BLaER1 (cell line): Measurements from ENCODE around the gene COL8A2.

Experiments
- H3K27ac ChIP-seq: shearing (Covaris generic); formaldehyde crosslinking; 2 replicates; pipeline ENCODE4 v1.8.1; 2022
- H3K27me3 ChIP-seq: shearing (Covaris generic); formaldehyde crosslinking; 2 replicates; pipeline ENCODE4 v1.8.1; 2022
- H3K36me3 ChIP-seq: shearing (Covaris generic); formaldehyde crosslinking; 2 replicates; pipeline ENCODE4 v1.8.1; 2022
- H3K4me1 ChIP-seq: shearing (Covaris generic); formaldehyde crosslinking; 2 replicates; pipeline ENCODE4 v1.8.1; 2022
- H3K4me2 ChIP-seq: shearing (Covaris generic); formaldehyde crosslinking; 2 replicates; pipeline ENCODE4 v1.8.1; 2022
- H3K4me3 ChIP-seq: shearing (Covaris generic); formaldehyde crosslinking; 2 replicates; pipeline ENCODE4 v1.8.1; 2022
- H3K9ac ChIP-seq: shearing (Covaris generic); formaldehyde crosslinking; 2 replicates; pipeline ENCODE4 v1.8.1; 2022
- H3K9me3 ChIP-seq: shearing (Covaris generic); formaldehyde crosslinking; 2 replicates; pipeline ENCODE4 v1.8.1; 2022
- H4K20me1 ChIP-seq: shearing (Covaris generic); formaldehyde crosslinking; 2 replicates; pipeline ENCODE4 v1.8.1; 2022
- Cebpa-rat ChIP-seq: shearing (Covaris generic); IDR thresholded peaks from 2 replicates; pipeline ENCODE4 v1.8.1; 2022

Gene COL8A2

DNA sequence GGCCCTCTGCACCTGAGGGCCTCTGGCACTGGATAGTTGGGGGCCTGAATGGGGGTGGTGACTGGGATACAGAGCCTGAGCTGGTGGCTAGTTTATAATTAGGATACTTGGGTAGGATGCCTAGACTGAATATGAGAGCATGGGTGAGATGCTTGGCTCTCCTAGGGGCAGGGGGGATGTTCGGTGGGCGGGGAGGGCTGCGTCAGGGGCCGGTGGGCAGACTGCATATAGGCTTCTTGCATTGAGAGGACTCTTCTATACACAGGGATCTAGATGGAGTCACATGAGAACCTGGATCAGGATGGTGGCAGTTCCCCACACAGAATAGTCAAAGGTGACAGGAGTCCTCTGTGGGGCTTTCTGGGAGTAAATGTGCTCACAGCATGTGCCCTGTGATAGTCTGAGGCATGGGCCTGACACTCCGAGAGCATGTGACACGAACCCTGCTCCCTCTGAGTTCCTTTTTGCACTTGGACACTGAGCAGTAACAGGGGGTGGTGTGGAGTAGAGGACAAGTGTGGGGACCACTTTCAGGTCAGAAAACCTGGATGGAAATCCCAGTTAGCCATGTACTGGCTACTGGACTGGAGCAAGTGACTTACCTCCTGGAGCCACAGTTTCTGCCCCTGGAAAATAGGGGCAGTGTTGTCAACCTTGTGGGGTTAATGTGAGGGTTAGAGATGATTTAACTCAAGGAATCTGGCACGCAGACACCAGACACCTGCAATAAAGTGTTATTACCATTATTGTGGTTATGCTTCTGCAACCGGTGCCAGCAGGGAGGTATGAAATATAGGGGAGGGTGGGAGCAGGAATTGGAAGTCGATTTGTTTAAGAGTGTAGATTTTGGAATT is 33.2 kb upstream of the COL8A2 start:
- H3K4me2 ChIP-seq, result peak overlapping the region; percentile 99
- no peak for TF ChIP-seq Cebpa-rat
- H3K27ac ChIP-seq, result peak overlapping the region; percentile 99
- H4K20me1 ChIP-seq, result peaks cover 63% of the 10 kb centered on the region
- peaks cover 81% of the 10 kb centered on the region for H3K4me1 ChIP-seq
- no peaks in the 10 kb centered on the region for H3K27me3 ChIP-seq
- H3K36me3 ChIP-seq, result peaks cover 21% of the 10 kb centered on the region; the same call in 1 of the 2 replicates
- peak overlapping the region; percentile 99 for H3K9ac ChIP-seq
- H3K4me3 ChIP-seq, result peak overlapping the region; percentile 100
- no peaks in the 10 kb centered on the region for H3K9me3 ChIP-seq

DNA sequence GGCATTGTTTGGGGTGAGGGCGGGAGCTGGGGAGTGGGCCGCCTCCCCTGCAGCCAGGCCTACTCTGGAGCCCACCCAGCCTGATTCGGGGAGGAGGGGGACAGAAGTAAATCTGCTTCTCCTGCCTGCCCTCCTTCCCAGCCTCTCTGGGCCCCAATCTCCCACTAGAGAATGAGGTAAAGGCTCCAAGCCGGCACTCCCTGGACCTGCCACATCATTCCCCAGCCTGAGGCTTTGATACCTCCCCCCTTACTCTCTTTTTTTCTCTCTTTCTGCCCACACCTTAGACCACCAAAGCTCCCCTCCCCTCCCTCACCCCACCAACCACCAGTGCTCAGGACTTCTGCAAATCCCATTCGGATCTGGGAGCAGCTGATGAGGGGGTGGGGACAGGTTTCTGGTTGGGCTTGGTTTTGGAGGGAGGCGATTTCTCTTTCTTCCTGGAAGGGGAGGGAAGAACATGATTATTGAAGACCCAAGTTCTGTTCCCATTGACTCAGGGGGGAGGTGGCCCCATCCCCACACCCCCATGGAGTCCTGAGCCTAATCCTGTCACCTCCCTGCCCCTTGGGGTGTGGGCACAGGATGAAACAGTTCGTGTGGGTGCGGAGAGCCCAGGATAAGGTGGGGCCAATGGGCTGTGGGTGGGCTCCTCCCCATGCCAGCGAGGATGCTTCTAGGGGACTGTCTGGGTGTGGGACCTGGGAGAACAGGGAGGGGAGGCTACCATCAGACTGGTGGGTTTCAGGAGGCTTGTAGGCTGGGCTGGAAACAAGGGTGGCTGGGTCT is 32.3 kb upstream of the COL8A2 start:
- peaks cover 54% of the 10 kb centered on the region for H4K20me1 ChIP-seq
- H3K27ac ChIP-seq, result peak overlapping the region; percentile 99
- H3K4me3 ChIP-seq, result peak overlapping the region; percentile 100
- H3K27me3 ChIP-seq, result no peaks in the 10 kb centered on the region
- H3K36me3 ChIP-seq, result peaks cover 13% of the 10 kb centered on the region; the same call in 1 of the 2 replicates
- TF ChIP-seq Cebpa-rat, result no peak
- peaks cover 81% of the 10 kb centered on the region for H3K4me1 ChIP-seq
- H3K9me3 ChIP-seq, result no peaks in the 10 kb centered on the region
- H3K9ac ChIP-seq, result peak overlapping the region; percentile 99
- H3K4me2 ChIP-seq, result peak overlapping the region; percentile 99

DNA sequence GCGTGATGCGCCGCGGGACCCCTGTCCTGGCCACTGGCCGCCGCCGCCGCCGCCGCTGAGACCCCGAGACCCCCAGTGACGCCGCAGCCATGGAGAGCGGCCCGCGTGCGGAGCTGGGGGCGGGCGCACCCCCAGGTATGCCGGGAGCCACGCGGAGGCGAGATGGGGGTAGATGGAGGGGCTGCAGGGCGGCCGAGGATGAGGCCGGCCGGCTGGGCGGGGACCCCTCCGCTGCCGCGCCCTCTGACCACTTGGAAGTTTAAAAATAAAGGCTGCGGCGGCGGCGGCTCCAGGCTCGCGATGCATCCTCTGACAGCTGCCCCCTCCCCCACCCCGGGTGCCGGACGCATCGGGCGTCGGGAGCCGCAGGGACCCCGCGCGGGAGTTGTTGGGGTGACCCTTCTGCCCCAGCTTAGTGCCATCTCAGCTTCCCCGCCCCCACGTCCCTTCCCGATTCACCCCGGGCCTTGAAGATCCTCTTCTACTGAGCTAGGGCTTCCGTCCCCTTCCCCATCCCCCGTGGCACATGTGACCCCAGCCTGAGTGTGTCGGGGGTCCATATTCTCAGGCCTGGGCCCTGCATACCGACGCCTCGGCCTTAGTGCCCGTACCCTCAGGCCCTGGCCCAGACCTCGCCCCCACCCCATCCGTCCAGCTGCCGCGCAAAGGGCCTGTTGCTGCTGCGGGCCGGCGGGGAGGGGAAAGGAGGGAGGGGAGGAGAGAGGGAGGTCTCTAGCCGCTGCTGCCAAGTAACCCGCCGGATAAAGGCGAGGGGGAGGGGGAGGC is 31.5 kb upstream of the COL8A2 start:
- Histone ChIP-seq H4K20me1 (peaks cover 46% of the 10 kb centered on the region), H3K9ac (peak overlapping the region; percentile 99), H3K9me3 (no peaks in the 10 kb centered on the region), H3K4me1 (peaks cover 81% of the 10 kb centered on the region), H3K36me3 (peaks cover 11% of the 10 kb centered on the region; the same call in 1 of the 2 replicates), H3K4me3 (peak overlapping the region; percentile 100), H3K27me3 (no peaks in the 10 kb centered on the region), H3K4me2 (peak overlapping the region; percentile 99), H3K27ac (peak overlapping the region; percentile 99)
- no peak for TF ChIP-seq Cebpa-rat

DNA sequence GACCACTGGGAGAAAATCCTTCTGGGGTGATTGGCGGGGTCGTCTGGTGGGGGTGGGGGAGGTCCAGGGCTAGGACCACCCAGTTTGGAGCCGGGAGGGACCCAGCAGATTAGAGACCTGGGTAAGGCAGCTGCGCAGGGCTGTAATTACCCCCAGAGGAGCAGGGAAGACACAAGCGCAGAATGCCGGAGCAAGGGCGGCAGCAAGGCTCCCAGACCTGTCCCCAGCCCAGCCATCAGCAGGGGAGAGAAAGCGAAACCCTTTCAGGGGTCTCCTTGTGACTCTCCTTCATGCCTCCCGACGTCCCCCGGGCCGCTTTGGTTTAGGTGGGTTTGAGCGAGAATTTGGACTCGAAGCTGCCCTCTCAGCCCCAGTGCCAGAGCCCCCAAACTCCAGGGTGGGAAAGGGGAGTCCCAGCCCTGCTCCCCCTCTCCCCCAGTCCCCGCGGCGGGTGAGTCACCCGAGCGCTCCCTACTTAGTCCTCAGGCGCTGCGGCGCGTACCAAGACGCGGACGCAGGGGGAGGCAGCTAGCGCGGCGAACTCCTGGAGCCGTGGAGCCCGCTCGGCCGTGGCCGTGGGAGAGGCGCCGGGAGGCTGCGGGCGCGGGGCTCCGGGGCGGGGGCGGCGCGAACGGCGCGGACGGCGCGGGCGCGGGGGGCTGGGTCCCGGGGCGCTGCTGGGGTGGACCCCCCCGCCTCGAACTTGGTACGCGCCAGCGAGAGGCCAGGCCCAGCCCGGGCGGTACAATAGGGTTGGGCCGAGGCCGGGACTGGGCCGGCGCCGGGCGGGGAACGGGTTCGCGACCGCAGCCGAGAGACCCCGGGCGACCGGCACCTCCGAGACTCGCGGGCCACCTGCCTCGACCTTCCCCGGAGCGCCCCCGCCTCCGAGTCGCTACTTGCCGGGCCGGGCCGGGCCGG is 30.6 kb upstream of the COL8A2 start, which contains the start of gene MAP7D1:
MAP7D1 (plus strand) TSS at position 753 of the 921 bp plus-strand sequence. CDS start 258 bp downstream, outside the sequence.
- Histone ChIP-seq H3K9me3 (no peaks in the 10 kb centered on the region), H3K4me2 (peak within 1 kb of the TSS; percentile 99), H4K20me1 (peaks cover 37% of the 10 kb centered on the region), H3K9ac (peak within 1 kb of the TSS; percentile 99), H3K4me1 (peaks cover 81% of the 10 kb centered on the region), H3K27me3 (no peaks in the 10 kb centered on the region), H3K4me3 (peak within 1 kb of the TSS; percentile 100), H3K36me3 (peaks cover 11% of the 10 kb centered on the region; the same call in 1 of the 2 replicates), H3K27ac (peak within 1 kb of the TSS; percentile 99)
- no peak for TF ChIP-seq Cebpa-rat

DNA sequence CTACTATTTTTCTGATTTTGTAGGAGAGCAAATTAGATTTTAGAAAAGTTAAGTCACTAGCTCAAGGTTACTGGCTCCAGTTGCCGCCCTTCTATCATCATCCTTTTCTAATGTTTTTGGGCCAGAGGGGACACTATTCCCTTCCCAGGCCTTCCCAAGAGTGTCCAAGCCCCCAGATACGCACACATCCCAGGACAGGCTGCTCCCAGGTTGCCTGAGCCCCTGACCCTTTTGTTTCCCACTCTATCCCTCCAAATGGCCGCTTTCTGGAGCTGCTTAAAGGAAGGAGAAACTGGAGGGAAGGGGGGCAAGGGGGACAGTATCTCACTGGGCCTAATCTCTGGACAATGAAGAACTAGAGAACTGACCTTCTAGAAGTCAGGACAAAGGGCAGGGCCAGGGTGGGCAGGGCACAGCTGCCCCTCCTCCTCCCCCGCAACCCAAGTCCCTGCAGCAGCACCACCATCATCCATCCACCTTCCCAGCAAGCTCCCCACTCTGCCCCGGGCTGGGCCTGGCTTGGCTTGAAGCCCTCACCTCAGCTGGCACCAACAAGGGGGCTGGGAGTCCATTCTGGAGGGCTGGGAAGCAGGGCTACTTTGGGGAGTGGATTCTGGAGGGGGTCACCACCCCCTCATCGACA is 29.9 kb upstream of the COL8A2 start:
- peaks cover 81% of the 10 kb centered on the region for H3K4me1 ChIP-seq
- peak overlapping the region; percentile 99 for H3K27ac ChIP-seq

GRCh38 chr1:36154335-36154734 is 29.3 kb upstream of the COL8A2 start:
- Histone ChIP-seq H3K4me1 (peaks cover 78% of the 10 kb centered on the region), H3K4me2 (peak overlapping the region; percentile 99), H4K20me1 (peaks cover 24% of the 10 kb centered on the region), H3K9ac (peak overlapping the region; percentile 1; the same call in 1 of the 2 replicates), H3K4me3 (no peak overlapping the region), H3K9me3 (no peaks in the 10 kb centered on the region), H3K27ac (peak overlapping the region; percentile 99; the same call in 1 of the 2 replicates), H3K27me3 (no peaks in the 10 kb centered on the region), H3K36me3 (peaks cover 5% of the 10 kb centered on the region; the same call in 1 of the 2 replicates)
- no peak for TF ChIP-seq Cebpa-rat

More for the DNA sequence above, 29.9 kb upstream of the COL8A2 start:
- Histone ChIP-seq H3K27me3 (no peaks in the 10 kb centered on the region), H3K4me2 (peak overlapping the region; percentile 99), H3K9ac (peak overlapping the region; percentile 99), H3K36me3 (peaks cover 11% of the 10 kb centered on the region; the same call in 1 of the 2 replicates), H4K20me1 (peaks cover 30% of the 10 kb centered on the region), H3K9me3 (no peaks in the 10 kb centered on the region), H3K4me3 (peak overlapping the region; percentile 100)
- TF ChIP-seq Cebpa-rat, result no peak

- H3K4me3 ChIP-seq, result no peak overlapping the region
- peaks cover 73% of the 10 kb centered on the region for H3K4me1 ChIP-seq
- no peaks in the 10 kb centered on the region for H3K9me3 ChIP-seq
- no peak overlapping the region for H3K9ac ChIP-seq
- H3K4me2 ChIP-seq, result peak overlapping the region; percentile 86
- H3K27ac ChIP-seq, result no peak overlapping the region
- H3K36me3 ChIP-seq, result no peaks in the 10 kb centered on the region
- peaks cover 16% of the 10 kb centered on the region for H4K20me1 ChIP-seq
- no peaks in the 10 kb centered on the region for H3K27me3 ChIP-seq
- no peak for TF ChIP-seq Cebpa-rat
Measured at GRCh38 chr1:36153476-36153875, 28.5 kb upstream of the COL8A2 start.

GRCh38 chr1:36151845-36152203 is 26.8 kb upstream of the COL8A2 start:
- Histone ChIP-seq H3K9me3 (no peaks in the 10 kb centered on the region), H4K20me1 (0 out of 2 replicates have a peak, but pooled peaks cover 7% of the 10 kb centered on the region), H3K36me3 (peaks cover 6% of the 10 kb centered on the region), H3K4me3 (peak overlapping the region; percentile 43; the same call in 1 of the 2 replicates), H3K4me2 (peak overlapping the region; percentile 86), H3K9ac (peak overlapping the region; percentile 68), H3K27ac (peak overlapping the region; percentile 77), H3K27me3 (no peaks in the 10 kb centered on the region), H3K4me1 (peaks cover 76% of the 10 kb centered on the region)
- TF ChIP-seq Cebpa-rat, result no peak
